Spleen (tissue), 11 donors: ENCODE data around the gene UNC13C. TPM values are rescaled to one million over a fixed set of nuclear protein-coding genes. Genes with fewer than 3 reads are reported as not detected.

Source experiments
- DNase-seq: peaks from one replicate; pipeline ENCODE4 v3.0.0-alpha.2; 2020
- H3K27ac ChIP-seq, 8 donors: fragments of 200-600 bp; sonication (generic) in 7 of 8; 1 replicate in 4 of 8; 2 replicates in 4 of 8; pipeline versions ENCODE4 v1.5.0 to v1.8.0; 2016 to 2021; ENCODE audit warnings: inconsistent platforms in 4 of 8, mild to moderate bottlenecking in 4 of 8, moderate library complexity in 1 of 8
- H3K27me3 ChIP-seq, 7 donors: fragments of 200-600 bp; sonication (generic) in 6 of 7; replicated peaks in 1 of 7; 1 replicate in 4 of 7; 2 replicates in 3 of 7; pipeline versions ENCODE4 v1.5.0 to v1.8.0; 2016 to 2021; ENCODE audit warnings: inconsistent platforms in 3 of 7, mild to moderate bottlenecking in 1 of 7
- H3K36me3 ChIP-seq, 6 donors: fragments of 200-600 bp; sonication (generic) in 5 of 6; 1 replicate in 4 of 6; 2 replicates in 2 of 6; pipeline versions ENCODE4 v1.5.0 to v1.8.0; 2016 to 2021; ENCODE audit warnings: inconsistent platforms in 2 of 6
- H3K4me1 ChIP-seq, 6 donors: fragments of 200-600 bp; sonication (generic) in 5 of 6; 1 replicate in 3 of 6; 2 replicates in 3 of 6; pipeline versions ENCODE4 v1.5.0 to v1.8.0; 2016 to 2021; ENCODE audit warnings: inconsistent platforms in 3 of 6
- H3K4me3 ChIP-seq, 8 donors: fragments of 200-600 bp; sonication (generic) in 7 of 8; 1 replicate in 4 of 8; 2 replicates in 4 of 8; pipeline versions ENCODE4 v1.5.0 to v1.8.0; 2016 to 2021; ENCODE audit warnings: inconsistent platforms in 4 of 8, mild to moderate bottlenecking in 4 of 8, moderate library complexity in 2 of 8
- H3K9me3 ChIP-seq, 8 donors: fragments of 200-600 bp; sonication (generic) in 7 of 8; 1 replicate in 4 of 8; 2 replicates in 4 of 8; pipeline versions ENCODE4 v1.5.0 to v1.8.0; 2016 to 2021; ENCODE audit warnings: inconsistent platforms in 4 of 8
- CTCF ChIP-seq, 11 experiments: fragments of 200-600 bp in 7 of 11; fragments of 450-650 bp in 4 of 11; sonication (generic) in 4 of 11; IDR thresholded peaks in 8 of 11; conservative IDR thresholded peaks in 3 of 11; 1 replicate in 7 of 11; 2 replicates in 4 of 11; pipeline versions ENCODE4 v1.4.0 to v1.8.0; 2016 to 2021; ENCODE audit warnings: antibody characterized with exemption in 11 of 11, inconsistent platforms in 4 of 11, mild to moderate bottlenecking in 1 of 11
- POLR2A ChIP-seq, 3 donors: fragments of 450-650 bp; IDR thresholded peaks; one replicate each; pipeline ENCODE4 v1.5.1; 2017; ENCODE audit warnings: antibody characterized with exemption in 3 of 3, mild to moderate bottlenecking in 1 of 3
- POLR2AphosphoS5 ChIP-seq, 3 donors: sonication (generic); formaldehyde crosslinking; IDR thresholded peaks; one replicate each; pipeline ENCODE4 v1.5.1; 2017; ENCODE audit warnings: antibody characterized with exemption in 3 of 3
- WGBS, 5 donors: extraction: QIAGEN DNeasy Blood & Tissue Kit in 3 of 5; methylation state at CpG; one replicate each; pipeline versions ENCODE4 v1.1.5 to v1.1.7; 2013 to 2018; 5-methylcytosine and 5-hydroxymethylcytosine counted together
- intact Hi-C: fragments of 100-400 bp; cut with DNase I; formaldehyde crosslinking; loops from one replicate; pipeline ENCODE4 v1.15.0; 2023; ENCODE audit warnings: low total_unique reads
- polyA plus RNA-seq, 3 donors: library from polyadenylated mRNA; stranded (reverse); fragments of 200-250 nt; gene quantifications; one replicate each; pipeline ENCODE4 v1.2.1, GENCODE V29; 2013
- total RNA-seq, 7 donors: library from RNA; depleted of rRNA in 3 of 7; stranded (reverse); fragments of >200 nt in 3 of 7; fragmentation: NEBNext Ultra II Directional in 4 of 7; extraction: Animal tissue kit (Norgen Biotek cat#: 25700) in 4 of 7; gene quantifications; one replicate each; pipeline versions ENCODE4 v1.1.0 to v1.2.1, GENCODE V29; 2016 to 2021
- donor health status: healthy with polysubstance abuse.
- donor health status: DM: no; HTN: no; CAD: no; lungs with moderate emphysema.
- donor health status: DM: no; HTN: no; CAD: no.
- donor health status: Bipolar disorder and iron deficiency.
- donor health status: healthy.
- donor health status: DM: no; HTN: no; CAD: no.
- donor health status: DM: yes; HTN: yes; CAD: no.

Gene UNC13C
- total and polyA plus RNA-seq, 10 donors: 0.06 TPM; not detected in 9

- H3K4me1 ChIP-seq: no peaks in the 10 kb centered on the region
- DNase-seq: no peak
- H3K27me3 ChIP-seq: no peaks in the 10 kb centered on the region
- no peaks in the 10 kb centered on the region for H3K36me3 ChIP-seq
- no peaks in the 10 kb centered on the region for H3K9me3 ChIP-seq
- no peak for TF ChIP-seq POLR2A (IDR thresholded peaks at IDR 0.05)
- TF ChIP-seq POLR2AphosphoS5 (IDR thresholded peaks at IDR 0.05): no peak
- no peak for TF ChIP-seq CTCF (IDR thresholded peaks at IDR 0.05 in 8 of 11, conservative IDR thresholded peaks at IDR 0.05 in 3 of 11)
- intact Hi-C loops: no loop called here
- no peak overlapping the region for H3K27ac ChIP-seq
- 59 to 74% (median 61%) methylated on average over 3 of the region's 3 CpGs for WGBS, 5 donors
- H3K4me3 ChIP-seq: no peak overlapping the region
Measured at GRCh38 chr15:54273928-54274327, 295.7 kb downstream of the UNC13C start.

DNA sequence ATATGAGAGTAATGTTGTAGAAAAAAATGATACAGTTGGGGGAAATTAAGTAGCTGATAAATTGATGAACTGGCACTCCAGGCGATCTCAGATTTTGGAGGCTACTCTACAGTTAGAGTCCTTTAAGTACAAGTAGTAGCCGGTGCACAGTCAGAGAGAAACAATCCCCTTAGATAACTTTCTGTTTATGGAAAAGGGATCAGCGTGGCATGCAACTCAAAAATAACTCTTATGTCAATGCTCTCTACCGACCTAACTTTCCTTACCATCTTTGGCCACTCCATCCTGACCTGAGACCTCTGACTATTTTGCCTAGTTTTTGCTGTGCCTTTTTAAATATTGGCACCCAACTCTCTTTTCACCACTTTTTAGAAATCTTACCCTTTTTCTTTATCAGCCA lies 299.6 kb downstream of the UNC13C start:
- no peak overlapping the region for H3K27ac ChIP-seq
- intact Hi-C loops: no loop called here
- WGBS, 5 donors: 77 to 93% (median 89%) methylated on average over 4 of the region's 4 CpGs

GRCh38 chr15:54280726-54281125 lies 302.5 kb downstream of the UNC13C start:
- H3K4me1 ChIP-seq: no peaks in the 10 kb centered on the region
- no peaks in the 10 kb centered on the region for H3K27me3 ChIP-seq
- no peak overlapping the region for H3K4me3 ChIP-seq
- intact Hi-C loops: no loop called here
- H3K9me3 ChIP-seq: no peaks in the 10 kb centered on the region
- no peak for DNase-seq
- no peaks in the 10 kb centered on the region for H3K36me3 ChIP-seq
- no peak overlapping the region for H3K27ac ChIP-seq
- 83 to 93% (median 90%) methylated on average over 7 of the region's 7 CpGs for WGBS, 5 donors
- TF ChIP-seq POLR2A (IDR thresholded peaks at IDR 0.05) (no peak), POLR2AphosphoS5 (IDR thresholded peaks at IDR 0.05) (no peak), CTCF (IDR thresholded peaks at IDR 0.05 in 8 of 11, conservative IDR thresholded peaks at IDR 0.05 in 3 of 11) (no peak)

More for the DNA sequence above, 299.6 kb downstream of the UNC13C start:
- TF ChIP-seq POLR2AphosphoS5 (IDR thresholded peaks at IDR 0.05) (no peak), POLR2A (IDR thresholded peaks at IDR 0.05) (no peak), CTCF (IDR thresholded peaks at IDR 0.05 in 8 of 11, conservative IDR thresholded peaks at IDR 0.05 in 3 of 11) (no peak)
- no peak for DNase-seq
- Histone ChIP-seq H3K27me3 (no peaks in the 10 kb centered on the region), H3K36me3 (no peaks in the 10 kb centered on the region), H3K9me3 (no peaks in the 10 kb centered on the region), H3K4me3 (no peak overlapping the region), H3K4me1 (no peaks in the 10 kb centered on the region)

DNA sequence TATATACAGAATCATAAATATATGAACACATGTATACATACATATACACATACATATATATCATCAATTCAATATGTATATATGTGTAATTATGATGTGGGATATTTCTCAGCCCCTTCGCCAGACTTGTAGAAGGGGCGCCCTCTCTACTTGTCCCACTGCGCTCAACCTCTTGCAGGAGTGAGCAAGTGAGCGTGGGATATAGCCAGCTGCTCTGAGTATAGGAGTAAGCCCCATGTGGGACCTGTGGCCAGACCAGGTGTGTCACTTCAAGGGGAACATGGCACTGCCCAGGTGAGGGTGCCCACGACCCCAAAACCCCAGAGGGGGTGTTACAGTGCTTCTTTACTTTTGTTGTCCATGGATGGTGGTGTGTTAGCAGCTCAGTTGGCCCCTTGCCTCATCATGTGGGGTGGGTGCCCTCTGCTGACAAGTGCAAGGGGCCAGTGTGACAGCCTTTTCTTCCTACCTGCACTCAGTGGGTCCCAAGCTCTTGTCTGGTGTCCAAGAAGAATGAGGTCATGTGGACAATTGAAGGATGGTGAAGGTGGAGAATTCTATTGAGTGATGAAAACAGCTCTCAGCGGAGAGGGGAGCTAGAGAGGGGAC lies 304.1 kb downstream of the UNC13C start:
- intact Hi-C loops: no loop called here
- Histone ChIP-seq H3K27me3 (no peaks in the 10 kb centered on the region), H3K4me3 (no peak overlapping the region), H3K27ac (no peak overlapping the region), H3K4me1 (no peaks in the 10 kb centered on the region), H3K9me3 (no peaks in the 10 kb centered on the region), H3K36me3 (no peaks in the 10 kb centered on the region)
- WGBS, 5 donors: 82 to 91% (median 87%) methylated on average over 6 of the region's 6 CpGs
- TF ChIP-seq POLR2AphosphoS5 (IDR thresholded peaks at IDR 0.05): no peak
- no peak for TF ChIP-seq CTCF (IDR thresholded peaks at IDR 0.05 in 8 of 11, conservative IDR thresholded peaks at IDR 0.05 in 3 of 11)
- no peak for TF ChIP-seq POLR2A (IDR thresholded peaks at IDR 0.05)
- DNase-seq: peak; percentile 47
